HG02623 (cell line): ENCODE results near the gene ITGBL1.

Experiments used
- ATAC-seq: cut with Tn5 transposase; IDR thresholded peaks from one replicate; pipeline ENCODE4 v1.9.1; 2021; ENCODE audit warnings: moderate library complexity; ENCODE audit not compliant: unreplicated experiment

ITGBL1 gene

GRCh38 chr13:101556676-101557123 lies 104.2 kb downstream of the ITGBL1 start:
- ATAC-seq: no peak

- ATAC-seq: no peak
Observed at GRCh38 chr13:101565317-101565716, 112.8 kb downstream of the ITGBL1 start.

- no peak for ATAC-seq
Observed at GRCh38 chr13:101567841-101568240, 115.4 kb downstream of the ITGBL1 start.

GRCh38 chr13:101569807-101570206 lies 117.3 kb downstream of the ITGBL1 start:
- ATAC-seq: no peak

- ATAC-seq: no peak
Observed at GRCh38 chr13:101570410-101570809, 117.9 kb downstream of the ITGBL1 start.

GRCh38 chr13:101572456-101572855 lies 120.0 kb downstream of the ITGBL1 start:
- no peak for ATAC-seq

- ATAC-seq: no peak
Observed at GRCh38 chr13:101575581-101575980, 123.1 kb downstream of the ITGBL1 start.

GRCh38 chr13:101576455-101576854 lies 124.0 kb downstream of the ITGBL1 start:
- no peak for ATAC-seq

- ATAC-seq: no peak
Observed at GRCh38 chr13:101576977-101577376, 124.5 kb downstream of the ITGBL1 start.

GRCh38 chr13:101579281-101579802 lies 126.9 kb downstream of the ITGBL1 start:
- ATAC-seq: no peak

- ATAC-seq: no peak
Observed at GRCh38 chr13:101584331-101584730, 131.9 kb downstream of the ITGBL1 start.

- ATAC-seq: no peak
Observed at GRCh38 chr13:101590479-101590878, 138.0 kb downstream of the ITGBL1 start.

- ATAC-seq: no peak
Observed at GRCh38 chr13:101594936-101595335, 142.5 kb downstream of the ITGBL1 start.

GRCh38 chr13:101596803-101597202 lies 144.3 kb downstream of the ITGBL1 start:
- ATAC-seq: no peak

GRCh38 chr13:101611491-101612475 lies 159.3 kb downstream of the ITGBL1 start:
- no peak for ATAC-seq

- ATAC-seq: no peak
Observed at GRCh38 chr13:101612735-101613134, 160.3 kb downstream of the ITGBL1 start.

GRCh38 chr13:101614491-101614890 lies 162.0 kb downstream of the ITGBL1 start:
- no peak for ATAC-seq

- ATAC-seq: no peak
Observed at GRCh38 chr13:101618440-101619187, 166.1 kb downstream of the ITGBL1 start.

- no peak for ATAC-seq
Observed at GRCh38 chr13:101621099-101621498, 168.6 kb downstream of the ITGBL1 start.

GRCh38 chr13:101623470-101624209 lies 171.2 kb downstream of the ITGBL1 start:
- no peak for ATAC-seq
